Stimulated activated CD4-positive, alpha-beta T cell treated with anti-CD3 and anti-CD28 coated beads, Interleukin-2, amount 100 ng/mL, for 24 hours (primary cell): Measurements from ENCODE around the gene NELFCD.
A peak's percentile ranks its signal among the peaks of the same experiment; 100 is the strongest.

Experiments used
- DNase-seq, 2 donors: peaks; one replicate each; pipeline ENCODE4 v3.0.0-alpha.2; 2020

Gene NELFCD

DNA sequence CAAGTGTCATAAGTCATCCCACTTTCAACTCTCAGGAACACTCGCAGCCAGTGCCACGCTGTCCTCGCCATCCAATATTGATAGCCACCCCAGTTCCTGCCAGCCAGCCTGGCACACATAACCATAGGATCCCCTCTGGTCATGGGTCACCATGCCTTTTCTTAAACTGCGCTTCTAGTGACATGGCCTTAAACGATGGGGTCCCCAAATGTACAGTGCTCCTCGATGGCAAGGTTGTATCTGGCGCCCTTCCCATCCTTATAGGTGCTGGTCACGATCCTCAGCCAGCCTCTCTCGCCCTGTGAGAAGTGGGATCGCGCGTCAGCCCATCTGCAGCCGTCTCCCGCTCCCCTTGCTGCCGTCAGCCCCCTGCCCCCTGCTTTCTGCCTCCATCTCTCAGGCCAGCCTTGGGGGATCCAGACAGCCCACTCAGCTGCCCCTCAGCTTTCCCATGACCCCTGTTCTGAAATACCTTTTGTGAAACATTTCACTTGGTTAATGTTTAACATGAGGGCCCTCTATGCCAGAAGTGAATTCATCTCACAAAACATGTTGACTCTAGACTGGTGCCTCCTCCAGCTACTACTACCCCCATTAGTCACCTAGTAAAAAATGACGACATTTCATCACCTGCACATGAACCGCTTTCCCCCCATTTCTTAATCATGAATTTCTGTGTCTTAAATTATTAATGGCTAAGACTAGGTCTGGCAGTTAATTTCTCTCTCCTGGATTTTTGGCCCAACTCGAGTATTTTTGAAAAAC lies 14.6 kb downstream of the NELFCD start:
- DNase-seq, result no peak

DNA sequence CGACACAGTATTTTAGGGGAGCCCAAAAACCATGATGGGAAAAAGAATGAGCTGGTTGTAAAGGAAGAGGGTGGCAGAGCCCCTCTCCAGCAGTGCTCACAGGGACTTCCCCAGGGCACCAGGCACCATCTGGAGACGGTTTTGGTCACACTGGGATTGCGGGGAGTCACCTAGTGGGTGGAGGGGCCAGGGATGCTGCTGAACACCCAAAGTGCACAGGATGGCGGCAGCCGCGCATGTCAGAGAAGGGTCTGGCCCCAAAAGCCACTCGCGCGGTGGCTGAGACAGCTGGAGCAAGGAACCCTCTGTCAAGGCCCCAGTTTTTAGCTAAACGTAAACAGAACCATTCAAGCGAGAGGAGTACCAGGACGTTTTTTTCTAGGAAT lies 15.2 kb downstream of the NELFCD start:
- no peak for DNase-seq

DNA sequence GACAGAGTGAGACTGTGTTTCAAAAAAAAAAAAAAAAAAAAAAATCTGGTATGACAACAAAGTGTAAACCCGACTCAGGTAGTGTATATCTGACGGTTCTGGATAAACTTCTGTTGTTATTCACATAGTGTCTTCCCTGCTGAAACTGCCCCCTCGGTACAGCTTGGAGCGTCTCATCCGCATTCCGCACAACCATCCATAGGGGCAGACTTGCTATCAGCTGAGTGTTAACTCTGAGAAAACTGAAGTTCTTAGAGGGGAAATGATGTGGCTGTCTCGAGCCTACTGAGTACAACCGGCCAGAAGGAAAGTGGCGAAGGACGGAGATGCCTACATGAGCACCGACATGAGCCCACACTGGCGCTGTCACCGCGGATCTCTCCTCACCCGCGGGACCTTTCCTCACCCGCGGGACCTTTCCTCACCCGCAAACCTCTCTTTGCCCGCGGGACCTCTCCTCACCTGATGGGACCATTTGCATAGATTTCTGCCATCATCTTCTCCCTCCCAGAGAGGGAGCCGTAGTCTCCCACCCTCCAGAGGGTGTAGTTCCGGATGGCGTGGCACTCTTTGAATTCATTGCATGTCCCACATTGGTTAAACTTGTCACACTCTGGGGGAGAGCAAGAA lies 16.2 kb downstream of the NELFCD start:
- no peak for DNase-seq

DNA sequence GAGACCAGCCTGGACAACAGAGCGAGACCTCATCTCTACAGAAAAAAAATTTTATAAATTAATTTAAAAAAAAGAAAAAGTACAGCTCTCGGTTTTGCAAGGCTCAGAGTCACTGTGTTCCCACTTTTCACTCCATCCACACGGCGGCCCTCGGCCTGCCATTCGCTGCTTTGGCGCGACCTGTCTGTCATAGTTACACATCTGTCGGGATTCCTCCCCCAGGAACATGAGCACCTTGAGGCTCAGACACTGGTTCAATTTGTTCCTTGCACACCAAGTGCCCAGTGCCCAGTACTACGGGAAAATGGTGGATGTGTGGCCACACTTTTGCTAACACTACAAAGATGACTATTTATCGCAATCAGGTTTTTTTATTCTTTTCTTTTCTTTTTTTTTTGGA lies 17.6 kb downstream of the NELFCD start:
- no peak for DNase-seq

DNA sequence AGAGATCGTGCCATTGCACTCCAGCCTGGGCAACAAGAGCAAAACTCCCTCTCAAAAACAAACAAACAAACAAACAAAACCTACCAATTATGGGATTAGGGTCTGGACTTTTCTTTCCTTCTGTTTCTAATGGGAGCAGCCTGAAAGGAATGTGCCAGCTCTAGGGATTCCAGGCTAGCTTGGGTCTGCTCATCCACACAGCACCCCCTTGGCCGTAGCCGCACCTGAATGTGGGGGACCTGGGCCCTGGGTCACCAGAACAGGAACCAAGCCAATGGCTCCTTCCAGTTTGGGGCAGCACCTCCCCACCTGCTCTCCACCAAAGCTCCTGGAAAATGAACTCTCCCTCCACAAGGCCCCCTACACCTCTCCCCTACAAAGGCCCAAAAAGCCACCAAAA lies 19.3 kb downstream of the NELFCD start:
- no peak for DNase-seq

DNA sequence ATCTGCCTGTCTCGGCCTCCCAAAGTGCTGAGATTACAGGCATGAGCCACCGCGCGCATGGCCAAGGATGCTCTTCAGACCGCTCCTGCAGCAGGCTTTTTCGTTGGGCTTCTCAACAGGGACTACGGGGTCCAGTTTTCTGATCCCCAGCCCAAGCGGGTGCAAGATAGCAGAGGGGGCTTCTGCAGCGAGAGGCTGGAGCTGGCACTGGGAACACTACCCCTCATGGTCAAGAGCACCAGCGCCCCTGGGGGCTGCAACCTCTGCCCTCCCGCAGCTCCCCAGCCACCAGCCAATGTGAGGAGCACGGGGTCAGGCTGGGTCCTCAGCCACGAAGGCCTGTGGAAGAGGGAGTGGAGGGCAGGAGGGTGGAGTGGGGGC lies 20.0 kb downstream of the NELFCD start:
- DNase-seq, result no peak

DNA sequence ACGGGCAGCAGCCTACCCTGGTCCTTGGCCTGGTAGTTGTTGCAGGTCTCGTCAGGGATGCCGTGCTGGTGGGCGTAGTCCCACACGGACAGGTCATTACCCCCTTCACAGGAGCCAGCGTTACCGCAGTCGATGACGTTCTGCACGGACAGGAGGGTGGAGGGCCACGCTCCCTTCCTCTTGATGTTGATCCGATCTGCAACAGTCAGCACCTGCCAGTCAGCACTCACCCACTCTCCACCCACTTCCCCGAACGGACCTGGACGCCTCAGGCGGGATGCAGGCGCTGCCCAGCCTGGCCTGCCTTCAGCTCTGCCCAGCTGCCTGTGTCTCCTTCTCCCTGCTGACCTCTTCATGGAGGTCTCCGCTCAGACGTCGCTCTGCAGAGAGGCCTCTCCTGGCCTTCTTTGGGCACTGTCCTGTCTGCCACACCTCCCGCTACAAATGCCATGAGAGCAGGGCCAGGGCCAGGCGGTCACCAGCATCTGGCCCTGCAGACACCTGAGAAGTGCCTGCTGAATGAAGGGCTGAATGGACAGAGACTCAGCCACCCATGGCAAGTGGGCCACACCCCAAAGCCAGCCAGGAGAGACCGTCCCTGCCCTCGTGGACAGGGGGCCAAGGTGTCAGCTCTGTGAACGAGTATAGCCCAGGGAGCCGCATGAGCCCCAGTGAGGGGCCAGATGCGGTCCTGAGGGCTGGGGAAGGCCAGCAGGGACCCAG lies 20.6 kb downstream of the NELFCD start:
- no peak for DNase-seq

DNA sequence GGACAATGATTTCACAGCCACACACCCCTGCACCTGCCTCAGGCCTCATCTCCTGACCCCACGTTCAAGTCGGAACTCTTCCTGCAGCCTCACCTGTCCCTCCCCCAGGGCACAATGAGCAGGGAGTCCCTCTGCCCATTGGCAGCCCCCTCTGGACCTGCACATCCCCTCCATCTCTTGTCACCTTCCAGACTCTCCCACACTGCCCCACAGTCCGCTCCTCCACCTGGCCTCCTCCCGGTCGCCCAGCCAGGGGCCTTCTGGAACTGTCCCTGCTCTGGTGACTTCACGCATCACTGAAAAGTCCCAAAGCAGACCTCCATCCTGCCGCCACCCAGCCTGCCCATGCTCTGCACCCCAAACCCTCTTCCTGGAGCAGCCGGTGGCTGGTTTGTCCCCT lies 21.3 kb downstream of the NELFCD start:
- DNase-seq, result no peak

DNA sequence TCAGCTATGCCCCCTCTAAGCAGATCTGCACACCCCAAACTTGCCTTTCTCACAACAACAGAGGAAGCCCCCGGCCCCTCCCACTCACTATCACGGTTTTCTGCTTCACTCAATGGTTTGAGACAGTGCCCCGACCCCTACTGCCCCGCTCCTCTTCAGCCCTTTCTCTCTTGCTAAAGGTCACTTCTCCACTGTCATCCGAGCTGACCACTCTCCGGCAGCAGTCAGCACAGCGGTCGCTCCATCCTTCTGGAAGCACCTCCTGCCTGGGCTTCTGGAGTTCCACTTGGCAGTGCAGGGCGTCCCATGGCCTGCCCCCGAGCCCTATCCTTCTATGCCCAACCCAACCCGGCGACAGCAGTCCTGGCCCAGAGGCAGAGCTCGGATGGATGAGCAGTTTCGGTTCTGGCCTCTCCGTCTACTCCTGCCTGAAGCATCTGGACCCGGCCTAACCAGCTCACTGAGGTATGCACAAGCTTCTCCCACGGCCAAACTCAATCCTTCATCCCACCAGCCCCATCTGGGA lies 21.9 kb downstream of the NELFCD start:
- no peak for DNase-seq

DNA sequence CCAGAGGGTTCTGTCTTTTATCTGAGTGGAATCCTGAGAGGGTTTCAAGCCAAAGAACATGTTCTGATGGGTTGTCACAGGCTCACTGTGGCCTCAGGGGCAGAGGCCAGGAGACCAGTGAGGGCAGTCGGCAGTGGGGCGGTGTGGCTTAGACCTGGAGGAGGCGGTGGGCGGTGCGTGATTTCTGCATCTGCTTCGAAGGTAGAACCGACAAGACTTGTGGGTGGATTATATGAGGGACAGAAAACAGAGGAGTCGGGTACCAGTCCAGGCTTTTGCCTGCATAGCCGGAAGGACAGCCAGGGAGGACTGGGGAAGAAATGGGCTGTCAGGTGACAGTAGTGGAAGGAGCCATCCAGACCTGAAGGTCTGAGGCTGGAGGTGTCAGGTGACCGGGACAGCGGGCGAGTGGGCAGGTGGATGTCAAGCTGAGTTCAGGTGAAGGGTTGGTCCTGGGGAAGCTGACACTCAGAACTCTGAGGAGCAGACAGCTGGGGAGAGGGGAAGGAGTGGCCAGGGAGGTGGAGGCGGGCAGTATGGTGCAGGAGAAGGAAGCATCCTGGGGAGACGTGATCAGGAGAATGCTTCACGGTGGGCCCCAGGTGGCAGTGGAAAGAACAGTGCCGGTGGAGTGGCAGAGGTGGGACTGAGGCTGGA lies 22.9 kb downstream of the NELFCD start:
- DNase-seq, result no peak

DNA sequence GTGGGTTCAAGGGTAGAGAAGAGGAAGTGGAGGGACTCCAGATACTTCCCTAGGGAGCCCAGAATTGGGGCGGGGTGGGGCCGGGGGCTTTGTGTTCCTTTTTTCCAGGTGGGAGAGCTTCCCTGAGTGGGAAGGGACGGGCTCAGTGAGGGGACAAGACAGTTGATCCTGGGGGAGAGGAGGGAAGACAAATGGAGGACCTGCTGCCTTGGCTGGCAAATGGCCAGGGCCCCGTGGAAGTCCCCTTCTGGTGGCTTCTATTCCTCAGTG lies 23.4 kb downstream of the NELFCD start:
- peak; percentile 57 to 58 for DNase-seq

DNA sequence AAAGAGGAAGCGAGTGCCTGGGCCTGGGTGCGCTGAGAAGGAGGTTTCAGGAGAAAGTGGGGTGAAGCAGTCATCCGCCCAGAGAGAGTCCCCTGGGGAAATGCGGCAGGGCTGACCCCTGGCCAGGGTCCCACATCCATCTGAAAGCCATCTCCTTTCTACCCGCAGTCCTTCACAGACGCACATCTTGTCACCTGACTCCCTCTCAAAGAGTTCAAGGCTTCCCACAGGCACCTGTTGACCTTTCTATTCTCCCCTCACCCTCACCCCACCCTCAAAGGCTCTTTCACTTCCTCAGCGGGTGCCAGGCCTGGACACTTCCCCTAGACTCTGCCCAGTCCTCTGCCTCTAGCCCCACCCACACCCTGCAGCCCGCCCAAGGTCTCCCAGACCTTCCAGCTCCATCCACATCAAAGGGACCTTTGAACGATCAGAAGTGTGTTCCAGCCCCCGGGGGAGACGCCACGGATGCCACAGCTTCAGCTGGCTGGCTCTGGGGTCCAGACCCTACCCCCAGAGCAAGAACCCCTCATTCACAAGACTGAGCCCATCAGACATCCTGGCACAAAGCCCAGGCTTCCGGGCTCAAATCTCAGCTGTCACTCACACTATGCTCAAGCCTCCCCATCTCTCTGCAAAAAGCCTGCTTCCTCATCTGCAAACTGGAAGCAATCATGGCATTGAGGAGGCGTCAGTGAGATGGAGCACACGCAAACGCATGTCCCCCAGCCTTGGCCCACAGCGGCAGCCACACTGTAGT lies 23.9 kb downstream of the NELFCD start:
- DNase-seq, result peak in 1 of 2 donors; percentile 39

DNA sequence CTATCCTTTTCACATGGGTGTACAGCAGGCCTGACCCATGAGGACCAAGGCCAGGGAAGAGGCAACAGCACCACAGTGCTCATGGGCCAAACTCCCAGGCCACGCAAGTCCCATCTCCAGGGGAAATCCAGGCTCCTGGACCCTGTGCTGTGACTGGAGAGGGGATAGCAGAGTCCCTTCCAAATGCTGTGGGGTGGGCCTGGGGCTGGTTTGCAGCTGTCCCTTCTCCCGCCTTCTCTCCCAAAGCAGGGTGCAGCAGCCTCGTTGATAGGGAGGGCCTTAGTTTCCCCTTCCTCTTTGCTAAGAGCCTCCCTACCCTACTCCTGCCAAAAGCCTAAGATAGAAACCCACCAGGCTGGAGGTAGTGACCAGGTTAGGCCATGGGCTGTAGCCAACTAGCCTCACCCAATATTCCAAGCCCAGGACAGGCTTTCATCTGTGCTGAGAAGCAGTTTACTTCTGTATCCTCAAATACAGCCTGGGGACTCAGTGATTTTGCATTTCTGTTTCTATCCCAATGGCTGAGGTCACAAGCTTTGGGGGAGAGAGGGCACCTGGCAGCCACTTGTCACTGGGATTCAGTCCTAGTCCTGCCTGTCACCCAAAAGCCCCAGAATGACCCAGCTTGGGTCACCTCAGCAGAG lies 24.6 kb downstream of the NELFCD start:
- no peak for DNase-seq

DNA sequence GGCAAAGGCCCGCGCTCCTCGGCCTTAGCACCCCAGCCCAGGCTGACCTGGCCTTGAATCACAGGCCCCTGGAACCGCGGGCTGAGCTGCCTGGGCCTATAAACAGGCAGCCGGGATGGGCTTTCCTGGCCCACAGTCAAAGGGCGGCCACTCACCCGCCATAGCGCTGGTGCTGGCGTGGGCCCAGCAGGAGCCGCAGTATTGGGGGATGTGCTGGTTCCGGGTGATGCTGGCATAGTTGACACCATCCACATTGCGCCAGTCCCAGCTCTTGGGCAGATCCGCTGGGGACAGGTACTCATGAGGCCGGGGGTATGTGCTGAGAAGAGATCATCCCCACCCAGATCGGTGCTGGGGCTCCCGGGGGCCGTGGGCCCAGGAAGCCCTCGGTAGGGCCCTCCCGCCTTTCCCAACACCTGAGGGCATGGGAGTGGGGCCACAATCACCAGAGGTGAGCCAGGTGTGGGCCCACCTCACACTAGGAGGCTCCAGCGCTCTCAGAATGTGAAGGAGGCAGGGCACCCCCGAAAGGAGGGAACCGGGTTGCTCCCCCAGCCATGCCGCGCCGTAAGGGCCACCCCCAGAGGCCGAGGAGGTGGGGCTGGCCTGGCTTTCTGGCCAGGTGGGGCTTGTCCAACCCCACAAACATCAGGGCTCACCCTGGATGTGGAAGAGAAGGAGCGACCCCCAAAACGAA lies 25.3 kb downstream of the NELFCD start:
- DNase-seq, result no peak

DNA sequence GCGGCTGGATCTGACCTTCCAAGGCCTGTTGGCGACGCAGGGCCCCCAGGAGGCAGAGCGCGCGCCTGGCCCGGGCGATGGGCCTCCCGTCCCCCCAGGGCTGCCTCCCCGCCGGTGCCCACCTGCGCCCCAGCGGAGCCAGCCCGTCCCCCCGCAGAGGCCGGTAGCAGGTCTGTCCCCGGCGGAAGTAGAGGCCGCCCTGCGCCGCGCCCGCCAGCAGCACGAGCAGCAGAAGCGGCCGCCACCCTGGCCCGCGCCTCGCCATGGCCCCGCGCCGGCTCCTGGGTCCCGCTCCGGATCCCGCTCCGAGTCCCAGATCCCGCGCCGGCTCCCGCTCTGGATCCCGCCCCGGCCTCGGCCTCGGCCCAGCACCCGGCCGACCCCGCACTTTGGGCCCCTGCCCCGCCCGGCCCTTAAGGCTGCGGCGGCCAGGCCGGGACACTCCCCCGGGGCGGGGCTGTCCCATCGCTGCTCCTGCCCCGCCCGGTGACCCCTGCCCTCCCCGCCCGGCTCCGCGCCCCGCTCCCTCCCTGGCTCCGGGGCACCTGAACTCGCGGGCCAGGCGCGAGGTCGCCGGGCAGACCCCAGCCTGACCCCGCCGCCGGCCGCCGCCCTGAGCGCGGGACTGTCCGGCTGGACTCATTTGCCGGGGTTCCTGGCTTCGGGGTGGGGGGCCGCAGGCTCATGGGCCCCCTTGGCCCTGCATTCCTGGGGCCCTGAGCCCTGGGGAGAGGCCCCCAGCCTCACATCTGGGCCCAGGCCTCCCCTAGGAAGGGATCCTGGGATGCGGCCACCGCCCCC lies 26.0 kb downstream of the NELFCD start, which contains the start of gene CTSZ:
Gene CTSZ (minus strand): TSS at position 391 of the 801 bp plus-strand sequence. CDS start 126 bp downstream, at position 265.
- DNase-seq, result peak; percentile 49 to 65

DNA sequence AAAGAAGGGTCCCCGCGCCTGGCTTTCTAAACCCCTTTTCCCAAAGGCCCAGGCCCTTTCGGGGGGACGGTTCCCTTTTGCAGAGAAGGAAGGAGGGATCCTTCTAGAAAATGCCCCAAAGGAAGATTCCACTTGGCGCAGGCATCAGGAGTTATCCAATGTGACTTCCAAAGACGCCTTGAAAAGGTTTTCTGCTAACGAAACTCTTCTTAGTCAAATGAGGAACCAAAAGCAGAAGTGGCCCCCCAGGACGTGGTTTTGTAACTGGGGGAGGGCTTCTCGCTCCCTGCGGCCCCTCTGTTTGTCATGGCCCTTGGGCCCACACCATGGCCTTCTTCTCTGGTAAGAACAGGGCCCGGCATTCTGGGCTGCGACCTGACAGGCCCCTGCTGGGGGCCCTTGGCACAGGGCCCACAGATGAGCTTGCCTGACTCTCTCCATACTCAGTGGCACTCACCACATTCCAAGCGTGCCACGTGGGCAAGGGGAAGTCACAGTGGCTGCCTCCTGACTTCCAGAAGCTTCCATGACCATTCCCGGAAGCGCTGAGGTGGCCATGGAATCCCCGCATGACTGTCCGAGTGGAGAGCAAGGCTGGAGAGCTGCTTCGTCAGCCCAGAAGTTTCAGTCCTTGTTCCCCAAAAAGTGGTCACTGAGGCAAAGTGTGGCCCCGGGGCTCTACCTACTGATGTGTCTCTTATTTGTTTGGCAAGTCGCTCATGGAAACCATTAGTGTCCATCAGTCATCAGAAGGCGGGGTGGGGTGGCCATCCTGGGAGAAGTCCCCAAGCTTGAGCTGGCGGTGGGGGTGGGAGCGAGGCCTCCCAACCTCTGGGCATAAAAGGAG lies 26.8 kb downstream of the NELFCD start:
- no peak for DNase-seq

DNA sequence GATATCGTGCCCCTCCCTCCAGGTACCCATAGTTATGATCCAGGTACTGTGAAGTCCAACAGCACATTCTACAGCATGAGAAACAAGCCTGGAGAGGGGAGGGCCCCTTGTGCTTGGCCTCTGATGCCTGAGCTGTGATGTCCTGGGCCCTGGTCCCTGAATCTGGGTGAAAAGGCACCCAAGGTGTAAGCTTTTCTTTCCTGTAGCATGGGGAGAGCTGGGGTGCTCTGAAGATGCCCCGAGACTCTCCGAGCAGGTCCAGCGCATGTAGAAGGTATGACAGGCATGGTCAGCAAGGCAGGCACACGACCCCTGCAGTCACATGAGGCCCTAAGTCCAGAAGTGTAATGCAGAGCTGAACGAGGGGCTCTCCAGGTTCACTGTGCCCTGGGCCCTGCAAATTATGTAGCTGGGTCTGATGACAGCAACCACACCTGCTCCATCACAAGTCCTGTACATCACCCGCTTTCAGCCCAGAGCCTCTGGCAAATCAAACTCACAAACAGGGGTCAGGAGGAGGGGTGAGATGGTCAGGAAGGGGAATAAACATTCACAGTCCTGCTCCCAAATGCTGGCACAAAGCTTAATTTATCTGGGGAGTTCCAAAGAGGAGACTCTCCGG lies 27.8 kb downstream of the NELFCD start:
- DNase-seq, result no peak

DNA sequence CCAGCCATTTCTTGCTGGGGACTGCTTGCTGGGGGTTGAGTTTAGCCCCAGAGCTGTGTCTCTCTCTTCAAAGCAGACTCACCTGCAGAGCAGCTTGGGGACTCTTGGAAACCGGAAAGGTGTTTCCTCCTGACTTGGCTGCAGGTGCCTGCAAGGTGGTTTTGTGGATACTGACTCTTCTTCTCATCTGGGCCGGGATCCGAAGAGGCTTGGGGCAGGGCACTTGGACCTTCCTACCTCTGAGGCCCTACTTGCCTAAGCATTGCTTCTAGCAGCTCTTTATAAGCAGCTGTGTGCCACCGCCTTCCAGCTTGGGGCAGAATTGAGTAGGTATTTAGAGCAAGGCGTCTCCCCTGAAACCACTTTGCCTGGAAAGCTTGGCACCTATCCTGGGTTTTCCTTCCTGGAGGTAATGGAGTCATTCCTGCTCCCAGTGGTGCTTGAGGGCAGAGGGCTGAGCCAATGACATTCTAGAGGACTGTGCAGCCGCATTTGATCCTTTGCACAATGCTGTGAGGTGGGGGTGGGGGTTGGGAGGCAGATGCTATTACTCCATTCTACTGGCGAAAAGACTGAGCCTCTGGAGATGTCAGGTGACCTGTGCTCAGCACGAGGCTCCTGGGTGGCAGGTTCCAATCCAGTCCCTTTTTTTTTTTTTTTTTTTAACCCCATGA lies 29.4 kb downstream of the NELFCD start:
- DNase-seq, result no peak
